IPS-18c (cell line): ENCODE data around the gene CNPY2.
"Not testable (repeated sequence)": the region's sequence is repeated elsewhere in the genome, so short reads cannot be mapped to it uniquely, and the experiment has no call there.

Experiments used
- H3K4me3 ChIP-seq: 2 replicates; pipeline ENCODE4 v1.7.0; 2013; ENCODE audit warnings: low read depth, mild to moderate bottlenecking, low read length, moderate library complexity; ENCODE audit not compliant: insufficient read depth
- H3K9me3 ChIP-seq: one replicate; pipeline ENCODE4 v1.6.1; 2013; ENCODE audit warnings: mild to moderate bottlenecking, low read length, moderate library complexity; ENCODE audit not compliant: control insufficient read depth, insufficient read depth

Gene CNPY2

GRCh38 chr12:56336361-56337167 is 20.8 kb upstream of the CNPY2 start:
- no peaks in the 10 kb centered on the region for H3K9me3 ChIP-seq
- H3K4me3 ChIP-seq: no peak overlapping the region

DNA sequence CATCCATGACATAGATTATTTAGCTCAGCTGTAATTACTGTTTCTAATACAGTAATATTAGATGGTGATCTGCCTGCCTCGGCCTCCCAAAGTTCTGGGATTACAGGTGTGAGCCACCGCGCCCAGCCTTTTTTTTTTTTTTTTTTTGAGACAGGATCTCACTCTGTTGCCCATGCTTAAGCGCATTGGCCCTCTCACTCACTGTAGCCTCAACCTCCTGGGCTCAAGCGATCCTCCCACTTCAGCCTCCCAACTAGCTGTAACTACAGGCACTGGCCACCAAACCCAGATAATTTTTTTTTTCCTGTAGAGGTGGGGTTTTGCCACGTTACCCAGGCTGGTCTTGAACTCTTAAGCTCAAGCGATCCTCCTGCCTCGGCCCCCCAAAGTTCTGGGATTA is 19.7 kb upstream of the CNPY2 start:
- not testable (repeated sequence) for H3K9me3 ChIP-seq, H3K4me3 ChIP-seq

DNA sequence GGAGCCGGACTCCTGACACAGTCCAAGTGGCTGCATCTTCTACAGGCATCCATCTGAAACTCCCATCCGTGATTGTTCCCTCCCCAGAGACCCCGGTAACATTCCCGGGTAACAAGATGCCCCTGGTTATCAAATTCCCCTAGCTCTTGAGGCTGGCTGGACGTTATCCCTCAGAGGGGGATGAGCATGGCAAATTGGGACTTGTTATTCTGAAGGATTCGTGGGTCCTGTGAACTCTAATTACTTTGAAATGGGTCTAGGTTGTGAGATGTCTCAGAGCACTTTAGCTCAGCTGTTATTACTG is 18.7 kb upstream of the CNPY2 start:
- no peaks in the 10 kb centered on the region for H3K9me3 ChIP-seq
- peak overlapping the region; percentile 68 for H3K4me3 ChIP-seq

DNA sequence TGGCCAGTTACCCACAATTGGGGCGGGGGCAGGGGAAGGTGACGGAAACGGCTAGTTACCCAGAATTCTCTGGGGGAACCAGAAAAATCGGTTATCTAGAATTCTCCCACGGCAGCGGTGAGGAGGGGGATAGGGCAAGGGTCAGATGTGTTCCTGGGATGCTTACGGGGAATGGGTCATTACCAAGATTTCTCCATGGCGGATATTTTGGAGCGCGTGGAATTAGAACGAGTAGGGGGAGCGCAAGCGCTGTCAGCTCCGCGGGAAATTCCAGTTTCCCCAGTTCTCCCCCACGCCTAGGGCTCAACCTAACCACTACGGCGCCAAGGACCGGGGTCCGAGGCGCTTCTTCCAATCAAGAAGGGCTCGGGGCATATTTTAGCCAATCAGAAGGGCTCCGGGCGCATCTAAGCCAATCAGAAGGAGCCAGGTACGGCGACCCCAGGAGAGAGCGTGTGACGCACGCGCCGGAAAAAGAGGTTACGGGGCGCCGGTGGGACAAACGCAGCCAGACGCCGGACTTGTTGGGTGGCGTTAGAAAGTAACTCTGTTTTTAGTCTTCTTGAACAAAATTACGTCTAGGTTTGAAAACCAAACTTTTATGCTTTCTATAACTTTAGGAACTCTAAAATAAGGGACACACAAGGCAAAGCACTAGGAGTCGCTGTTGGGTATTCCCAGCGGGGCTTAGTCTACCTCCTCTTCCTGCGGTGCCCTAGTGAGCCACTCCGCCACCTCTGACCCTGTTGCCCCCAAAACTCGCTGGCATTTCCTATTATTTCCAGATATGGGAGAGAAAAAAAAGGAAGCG is 18.1 kb upstream of the CNPY2 start, which contains the start of gene PAN2:
PAN2 (minus strand) TSS at position 322 of the 811 bp plus-strand sequence. CDS start 906 bp downstream, outside the sequence.
- Histone ChIP-seq H3K4me3 (peak within 1 kb of the TSS; percentile 68), H3K9me3 (no peaks in the 10 kb centered on the region)

DNA sequence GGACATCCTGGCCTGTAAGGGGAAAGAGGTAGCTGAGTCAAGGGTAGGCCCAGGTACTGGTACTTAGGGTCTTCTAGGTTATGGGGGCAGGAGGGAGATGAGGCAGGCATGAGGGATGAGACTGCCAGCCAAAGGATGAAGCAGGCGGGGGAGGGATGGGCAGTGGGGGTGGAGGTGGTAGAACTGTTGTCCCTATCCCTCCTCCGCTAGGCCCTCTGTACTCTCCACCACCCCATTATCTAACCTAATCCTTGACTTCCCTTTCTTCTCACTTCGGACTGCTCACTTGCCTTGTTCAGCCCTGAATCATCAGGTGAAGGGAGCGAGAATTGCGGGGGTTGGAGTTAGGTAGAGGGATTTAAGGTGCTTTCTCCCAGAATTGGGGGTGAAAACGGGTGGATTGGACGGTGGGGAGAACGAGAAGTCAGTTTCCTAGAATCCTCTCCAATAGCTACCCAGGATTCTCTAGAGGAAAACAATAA is 17.4 kb upstream of the CNPY2 start:
- no peaks in the 10 kb centered on the region for H3K9me3 ChIP-seq
- peak overlapping the region; percentile 68 for H3K4me3 ChIP-seq

DNA sequence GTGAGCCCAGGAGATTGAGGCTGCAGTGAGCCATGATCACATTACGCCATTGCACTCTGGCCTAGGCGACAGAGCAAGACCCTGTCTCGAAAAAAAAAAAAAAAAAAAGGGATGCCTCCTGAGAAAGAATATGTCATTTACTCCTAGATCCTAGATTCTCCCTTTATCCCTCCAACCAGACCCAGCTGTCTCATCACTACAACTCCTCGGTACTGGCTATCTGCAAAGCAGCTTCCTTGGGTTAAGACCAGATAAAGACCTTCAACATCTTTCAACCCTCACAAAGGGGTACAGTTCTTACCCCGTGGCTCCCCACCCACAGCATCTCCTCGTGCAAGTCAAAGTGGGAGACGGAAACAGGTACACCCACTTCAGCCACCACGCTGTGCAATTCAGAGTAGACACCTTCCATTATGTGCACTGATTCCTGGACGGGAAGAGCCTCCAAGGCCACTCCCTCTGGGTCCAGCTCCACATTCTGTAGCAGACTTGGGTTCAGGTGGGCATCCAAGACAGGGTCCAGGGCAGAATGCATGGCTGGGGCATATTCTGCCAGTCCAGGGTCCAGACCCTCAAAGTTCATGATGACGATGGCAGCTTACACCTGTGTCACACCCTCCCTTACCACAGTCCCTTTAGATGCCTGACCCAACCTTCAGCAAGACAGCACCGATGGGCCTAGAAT is 16.9 kb upstream of the CNPY2 start:
- no peaks in the 10 kb centered on the region for H3K9me3 ChIP-seq
- H3K4me3 ChIP-seq: peak overlapping the region; percentile 68

- no peak overlapping the region for H3K4me3 ChIP-seq
- H3K9me3 ChIP-seq: no peaks in the 10 kb centered on the region
Measured at GRCh38 chr12:56330936-56331490, 15.2 kb upstream of the CNPY2 start.

DNA sequence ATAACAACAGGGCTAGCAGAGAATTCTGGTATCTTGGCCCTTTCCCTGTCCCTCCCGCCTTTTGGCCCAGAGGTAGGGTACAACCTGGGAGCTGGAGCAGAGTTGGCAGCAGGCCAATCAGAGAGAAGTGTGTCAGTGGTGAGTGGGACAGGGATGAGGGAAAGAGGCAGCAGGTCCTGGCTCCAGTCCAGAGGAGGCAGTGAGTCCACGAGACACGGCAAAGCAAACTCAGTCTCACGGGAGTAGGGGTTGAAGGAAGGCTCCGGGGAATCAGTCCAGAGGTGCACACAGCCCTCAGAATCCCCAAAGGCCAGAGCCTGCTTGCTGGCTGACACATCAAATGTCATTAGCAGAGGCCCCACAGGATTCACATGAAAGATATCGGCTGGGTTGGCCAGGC is 10.7 kb upstream of the CNPY2 start:
- no peaks in the 10 kb centered on the region for H3K9me3 ChIP-seq
- H3K4me3 ChIP-seq: no peak overlapping the region

GRCh38 chr12:56326126-56326525 is 10.3 kb upstream of the CNPY2 start:
- Histone ChIP-seq H3K4me3 (no peak overlapping the region), H3K9me3 (no peaks in the 10 kb centered on the region)

DNA sequence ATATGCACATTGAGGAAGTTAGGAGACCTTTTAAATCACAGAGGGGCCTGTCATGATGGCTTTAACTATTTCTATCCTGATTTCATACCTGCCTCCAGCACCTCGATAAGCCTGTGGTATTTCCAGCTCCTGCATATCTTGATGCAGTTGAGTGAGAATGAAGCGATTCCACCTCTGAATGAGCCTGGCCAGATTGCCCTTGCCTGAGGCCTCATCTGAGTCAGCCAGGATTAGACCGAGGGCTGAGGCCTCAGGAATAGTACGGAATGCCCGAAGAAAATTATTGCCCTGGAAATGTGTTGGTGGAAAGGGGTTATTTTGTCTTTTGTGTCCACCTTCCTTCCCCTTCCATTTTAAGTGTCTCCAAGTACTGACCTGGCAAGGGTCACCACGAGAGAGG is 8.4 kb upstream of the CNPY2 start:
- Histone ChIP-seq H3K9me3 (no peaks in the 10 kb centered on the region), H3K4me3 (no peak overlapping the region)

DNA sequence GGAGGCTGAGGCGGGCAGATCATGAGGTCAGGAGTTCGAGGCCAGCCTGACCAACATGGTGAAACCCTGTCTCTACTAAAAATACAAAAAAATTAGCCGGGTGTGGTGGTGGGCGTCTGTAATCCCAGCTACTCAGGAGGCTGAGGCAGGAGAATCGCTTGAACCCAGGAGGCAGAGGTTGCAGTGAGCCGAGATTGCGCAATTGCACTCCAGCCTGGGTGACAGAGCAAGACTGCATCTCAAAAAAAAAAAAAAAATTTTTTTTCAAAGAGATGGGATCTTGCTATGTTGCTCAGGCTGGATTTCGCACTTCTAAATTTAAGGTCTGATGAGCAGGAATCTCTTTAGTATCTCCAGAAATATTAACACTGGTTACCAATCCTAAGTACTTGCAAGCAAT is 5.8 kb upstream of the CNPY2 start:
- not testable (repeated sequence) for H3K4me3 ChIP-seq, H3K9me3 ChIP-seq

GRCh38 chr12:56321027-56321426 is 5.2 kb upstream of the CNPY2 start:
- Histone ChIP-seq H3K9me3 (no peaks in the 10 kb centered on the region), H3K4me3 (no peak overlapping the region)

- no peak overlapping the region for H3K4me3 ChIP-seq
- no peaks in the 10 kb centered on the region for H3K9me3 ChIP-seq
Measured at GRCh38 chr12:56317675-56318074, 1.9 kb upstream of the CNPY2 start.

GRCh38 chr12:56315249-56315621 is 553 bp downstream of the CNPY2 start:
- Histone ChIP-seq H3K4me3 (peak overlapping the region; percentile 98), H3K9me3 (no peaks in the 10 kb centered on the region)

DNA sequence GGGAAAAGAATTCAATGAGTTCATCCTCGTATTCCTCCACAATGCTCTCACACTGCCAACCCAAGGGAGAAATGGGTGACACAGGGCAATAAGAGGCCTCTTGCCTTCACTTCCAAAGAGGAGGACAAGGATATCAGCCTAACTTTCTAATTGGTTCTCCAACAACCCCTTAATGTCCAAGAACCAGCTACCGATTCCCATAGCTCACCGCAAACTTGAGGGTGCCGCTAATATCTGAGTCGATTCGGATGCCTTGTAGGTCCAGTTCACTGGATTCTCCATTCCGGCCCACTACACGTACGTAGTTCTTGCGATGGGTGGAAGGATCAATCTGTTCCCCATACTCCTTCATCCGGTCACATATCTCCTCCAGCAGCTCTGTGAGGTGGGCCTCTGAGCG is 4.8 kb downstream of the CNPY2 start:
- Histone ChIP-seq H3K4me3 (no peak overlapping the region), H3K9me3 (no peaks in the 10 kb centered on the region)

DNA sequence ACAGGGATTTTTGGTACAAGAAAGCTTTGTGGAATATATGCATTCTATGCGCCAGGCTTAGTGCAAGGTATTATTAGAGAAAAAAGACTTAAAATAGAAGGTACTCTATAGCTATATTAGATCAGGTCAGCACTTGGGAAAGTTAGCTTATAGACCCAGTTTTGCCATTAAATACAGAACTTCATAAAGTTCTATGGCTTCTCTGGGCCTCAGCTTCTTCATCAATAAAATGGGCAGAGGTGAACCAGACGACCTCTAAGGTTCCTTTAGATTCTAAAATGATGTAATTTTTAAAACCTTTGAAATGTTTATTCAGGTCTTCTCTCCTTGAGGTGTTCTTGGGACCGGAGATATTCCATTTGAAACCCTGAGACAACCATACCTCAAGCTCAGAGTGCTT is 7.1 kb downstream of the CNPY2 start:
- no peaks in the 10 kb centered on the region for H3K9me3 ChIP-seq
- H3K4me3 ChIP-seq: no peak overlapping the region

DNA sequence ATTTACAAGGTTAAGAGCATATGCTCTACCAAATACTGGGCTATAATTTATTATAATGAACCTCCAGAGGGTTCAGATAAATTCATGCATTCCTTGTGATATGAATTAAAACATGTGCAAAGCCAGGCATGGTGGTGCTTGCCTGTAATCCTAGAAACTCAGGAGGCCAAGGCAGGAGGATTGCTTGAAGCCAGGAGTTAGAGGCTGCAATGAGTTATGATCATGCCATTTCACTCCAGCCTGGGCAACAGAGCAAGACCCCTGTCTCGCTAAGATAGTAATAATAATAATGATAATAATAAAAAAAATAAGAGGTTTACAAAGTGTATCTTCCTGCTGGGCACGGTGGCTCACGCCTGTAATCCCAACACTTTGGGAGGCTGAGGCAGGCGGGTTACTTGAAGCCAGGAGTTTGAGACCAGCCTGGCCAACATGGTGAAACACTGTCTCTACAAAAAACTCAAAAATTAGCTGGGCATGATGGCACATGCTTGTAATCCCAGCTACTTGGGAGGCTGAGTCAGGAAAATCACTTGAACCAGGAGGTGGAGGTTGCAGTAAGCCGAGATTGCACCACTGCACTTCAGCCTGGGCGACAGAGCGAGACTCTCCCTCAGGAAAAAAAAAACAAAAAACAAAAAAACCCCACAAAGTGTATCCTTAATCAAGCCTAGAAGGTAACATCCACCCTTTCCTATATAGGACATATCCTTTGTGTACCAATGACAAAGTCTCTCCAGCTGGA is 8.4 kb downstream of the CNPY2 start:
- no peak overlapping the region for H3K4me3 ChIP-seq
- H3K9me3 ChIP-seq: no peaks in the 10 kb centered on the region
